Muscle of back (tissue), 11 donors: Measurements from ENCODE around the gene PROB1. TPM values are rescaled to one million over a fixed set of nuclear protein-coding genes. Genes with fewer than 3 reads are reported as not detected.
"Not testable (repeated sequence)": the region's sequence is repeated elsewhere in the genome, so short reads cannot be mapped to it uniquely, and the experiment has no call there.

Experiments used
- DNase-seq, 3 donors: peaks; one replicate each; pipeline versions ENCODE4 v3.0.0 to v3.0.0-alpha.2; 2013
- polyA plus RNA-seq, 10 donors: library from polyadenylated mRNA; unstranded; fragments of 120-200 nt; gene quantifications; one replicate each; pipeline ENCODE4 v1.2.1, GENCODE V29; 2013; ENCODE audit not compliant: insufficient read length in 10 of 10

The PROB1 gene
- polyA plus RNA-seq, 10 donors = 22.4 to 40.5 (median 29.5) TPM

DNA sequence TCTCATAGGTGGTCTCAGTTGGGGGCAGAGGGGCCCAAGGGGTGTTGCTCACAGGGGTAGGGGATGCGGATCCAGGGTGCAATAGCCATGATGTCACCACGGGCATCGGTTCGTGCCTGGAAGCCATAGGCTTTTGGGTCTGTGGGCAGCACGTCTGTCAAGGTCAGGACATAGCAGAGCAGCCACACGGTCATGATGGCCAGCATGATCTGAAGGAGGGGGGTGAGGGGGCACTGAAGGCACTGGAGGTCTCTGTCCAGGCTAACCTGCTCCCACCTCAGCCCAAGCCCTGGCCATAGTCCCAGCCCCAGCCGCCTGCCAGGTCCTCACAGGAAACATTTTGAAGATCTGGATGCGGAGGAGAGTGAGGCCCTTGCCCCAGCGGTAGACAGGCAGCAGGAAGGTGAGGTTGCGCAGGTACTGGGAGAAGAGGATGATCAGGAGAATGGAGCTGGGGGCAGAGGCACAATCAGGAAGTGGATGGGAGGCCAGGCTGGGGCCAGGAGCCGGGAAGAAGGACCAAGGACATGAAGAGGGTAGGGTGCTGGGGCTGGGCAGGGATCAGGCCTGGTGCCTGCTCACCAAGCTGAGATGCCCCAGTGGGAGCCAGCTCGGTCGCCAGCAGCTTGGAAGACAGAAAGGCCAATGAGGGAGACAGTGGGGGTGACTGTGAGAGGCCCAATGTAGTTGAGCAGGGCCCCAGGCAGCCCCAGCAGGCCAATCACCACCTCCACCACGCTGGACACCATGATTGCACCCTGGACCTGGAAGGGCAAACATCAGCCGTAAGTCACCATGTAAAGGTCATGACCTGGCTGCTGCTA is 15.1 kb downstream of the PROB1 start:
- DNase-seq = no peak

DNA sequence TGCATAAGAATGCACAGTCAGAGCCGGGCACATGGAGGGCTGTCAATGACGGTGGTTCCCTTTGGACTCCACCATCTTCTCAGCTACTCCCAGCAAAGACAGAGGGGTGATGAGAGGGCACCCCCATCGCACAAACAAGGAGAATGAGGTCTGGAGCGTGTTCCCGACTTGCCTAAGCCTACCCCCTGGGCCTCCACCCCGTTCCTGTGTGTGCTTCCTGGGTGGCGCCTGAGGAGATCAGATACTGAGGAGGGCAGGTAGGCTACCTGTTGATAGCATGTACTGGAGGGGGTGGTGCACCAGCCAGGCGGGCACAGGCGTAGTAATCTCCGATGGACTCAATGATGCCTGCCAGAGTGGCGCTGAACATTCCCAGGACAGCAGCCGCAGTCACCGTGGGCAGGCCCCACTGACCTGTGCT is 16.0 kb downstream of the PROB1 start:
- no peak for DNase-seq

DNA sequence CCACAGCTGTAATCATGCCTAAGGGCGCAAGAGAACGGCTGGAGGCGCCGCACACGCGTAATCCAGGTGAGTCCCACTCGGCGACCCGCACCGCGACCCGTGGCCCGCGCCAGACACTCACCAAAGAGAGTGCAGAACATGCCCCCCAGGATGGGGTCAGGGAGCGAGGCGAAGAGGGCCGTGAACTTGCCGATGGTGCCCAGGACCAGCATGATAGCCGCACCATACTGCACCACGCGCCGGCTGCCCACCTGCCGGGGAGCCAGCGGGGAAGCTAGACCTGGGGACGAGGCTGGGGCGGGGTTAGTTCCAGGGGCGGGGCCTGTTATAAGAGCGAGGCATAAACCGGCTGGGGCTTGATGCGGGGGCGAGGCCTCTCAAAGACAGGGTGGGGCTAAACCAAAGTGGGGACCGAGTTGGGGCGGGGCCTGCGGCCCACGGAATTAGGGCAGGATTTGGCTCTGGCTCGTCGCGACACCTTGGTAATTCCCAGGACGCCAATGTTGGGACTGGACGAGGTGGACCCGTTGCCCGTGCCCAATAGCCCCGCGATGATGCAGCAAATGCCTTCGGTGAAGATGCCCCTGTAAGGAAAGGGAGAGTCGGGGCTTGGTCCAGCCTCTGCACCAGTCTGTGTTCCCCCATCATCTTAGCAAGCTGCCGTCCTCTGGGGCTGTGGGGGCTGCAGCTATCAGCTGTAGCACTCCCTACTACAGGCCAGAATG is 16.6 kb downstream of the PROB1 start:
- DNase-seq = no peak

DNA sequence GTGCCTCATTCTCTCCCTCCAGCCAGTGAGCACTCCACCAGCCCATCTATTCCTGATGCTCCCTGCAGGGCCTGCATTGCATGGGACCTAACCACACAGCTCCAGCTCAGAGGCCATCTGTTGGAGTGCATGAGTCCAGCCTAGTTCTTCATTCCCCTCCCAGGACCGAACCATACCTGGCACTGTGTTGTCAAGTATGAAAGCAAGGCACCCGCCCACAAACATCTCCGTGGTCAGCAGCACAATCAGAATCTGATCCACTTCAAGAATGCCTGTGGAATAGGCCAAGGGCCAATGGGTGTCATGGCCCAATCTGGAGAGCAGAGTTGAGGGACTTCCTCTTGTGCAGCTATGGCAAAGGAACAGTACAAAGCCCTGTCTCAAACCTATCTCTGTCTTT is 17.7 kb downstream of the PROB1 start:
- no peak for DNase-seq

DNA sequence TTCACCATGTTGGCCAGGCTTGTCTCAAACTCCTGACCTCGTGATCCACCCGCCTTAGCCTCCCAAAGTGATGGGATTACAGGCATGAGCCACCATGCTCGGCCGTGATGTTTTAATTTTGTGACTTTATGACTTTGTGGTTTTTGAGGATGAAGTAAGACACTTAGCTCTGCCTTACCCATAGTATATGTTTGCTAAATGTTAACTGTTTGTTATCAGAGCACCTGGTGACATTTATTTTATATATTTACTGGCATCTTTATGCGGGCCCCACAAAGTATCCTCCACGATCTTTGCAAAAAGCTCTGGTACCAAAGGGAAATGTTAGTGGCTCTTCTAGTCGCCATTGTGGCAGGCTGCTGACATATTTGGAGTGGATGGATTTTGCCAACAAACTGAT is 18.5 kb downstream of the PROB1 start:
- no peak for DNase-seq

DNA sequence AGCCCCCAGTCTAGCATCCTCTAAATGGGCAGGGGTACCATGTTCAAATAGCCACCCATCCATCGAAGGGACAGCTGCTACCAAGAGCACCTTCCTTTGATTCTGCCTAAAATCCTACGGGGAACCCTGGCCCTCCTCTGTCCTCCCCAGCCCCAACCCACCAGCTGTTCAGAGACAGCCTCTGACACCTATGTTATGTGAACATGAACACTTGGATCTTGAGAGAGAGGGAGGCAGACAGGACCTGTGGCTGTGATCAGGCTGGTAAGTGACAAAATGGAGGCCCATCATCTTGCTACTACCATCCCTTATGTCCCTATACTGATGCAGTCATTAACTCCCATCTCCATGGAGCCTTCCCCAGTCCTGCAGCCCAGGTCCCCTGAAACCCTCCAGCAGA is 20.0 kb downstream of the PROB1 start:
- no peak for DNase-seq

DNA sequence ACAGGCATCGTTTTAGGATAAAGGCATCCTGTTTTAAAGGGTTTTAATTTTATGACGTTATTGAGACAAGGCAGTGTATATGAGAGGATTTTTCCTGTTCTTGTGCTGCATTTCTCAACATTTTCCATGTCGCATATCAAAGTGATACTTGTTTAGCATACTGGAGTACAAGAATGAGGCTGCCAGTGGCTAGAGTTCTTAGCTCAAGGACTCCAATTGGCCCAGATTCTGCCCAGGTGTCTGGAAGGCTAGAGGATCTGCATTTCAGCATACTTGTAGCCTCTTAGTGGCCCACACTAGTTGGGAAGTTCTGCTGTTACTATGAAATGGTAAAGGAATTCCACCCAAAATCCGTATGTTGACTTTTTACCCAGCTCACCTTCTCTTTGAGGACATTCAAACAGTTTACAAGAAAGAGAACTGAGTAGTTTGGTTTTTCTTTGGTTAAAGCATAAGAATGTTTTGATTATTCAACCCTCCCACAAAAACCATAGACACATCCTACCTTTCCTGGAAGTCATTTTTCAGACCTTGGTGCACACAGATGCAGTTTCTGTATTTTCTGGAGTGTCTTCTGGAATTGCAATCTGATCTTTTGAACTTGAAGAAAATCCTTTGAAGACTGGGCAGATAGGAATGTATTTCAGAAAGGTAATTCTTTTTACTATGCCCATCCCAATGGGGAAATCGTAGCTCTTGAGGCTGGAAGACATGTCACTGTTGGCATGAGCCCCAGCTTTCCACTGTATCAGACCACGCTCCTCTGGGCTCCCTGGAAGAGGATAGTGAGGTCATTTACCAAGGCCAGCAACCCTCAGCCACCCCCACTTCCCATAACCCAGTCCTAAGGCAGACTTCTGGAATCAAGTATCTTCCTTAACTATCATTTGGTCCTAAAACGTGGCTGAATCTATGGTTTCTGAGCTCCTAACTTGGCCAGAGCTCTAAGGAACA is 23.1 kb downstream of the PROB1 start:
- DNase-seq = no peak

DNA sequence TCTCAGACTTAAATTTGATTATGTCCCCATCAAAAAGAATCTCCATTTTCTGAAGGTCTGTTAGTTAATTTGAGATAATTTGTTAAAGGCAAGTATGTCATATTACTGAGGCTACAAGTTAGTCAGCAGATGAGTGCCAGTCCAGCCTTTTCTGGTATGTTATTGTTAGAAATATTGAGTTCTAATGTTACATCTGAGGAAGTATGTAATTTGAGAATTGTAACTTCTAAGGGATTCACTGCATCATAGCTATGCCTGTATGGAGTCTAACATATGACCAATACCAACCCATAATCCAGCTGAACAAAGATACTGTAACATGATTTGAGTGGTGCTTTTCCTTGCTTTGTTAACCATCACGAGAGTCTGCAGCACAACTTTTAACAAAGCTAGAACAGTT is 25.7 kb downstream of the PROB1 start:
- DNase-seq = no peak

DNA sequence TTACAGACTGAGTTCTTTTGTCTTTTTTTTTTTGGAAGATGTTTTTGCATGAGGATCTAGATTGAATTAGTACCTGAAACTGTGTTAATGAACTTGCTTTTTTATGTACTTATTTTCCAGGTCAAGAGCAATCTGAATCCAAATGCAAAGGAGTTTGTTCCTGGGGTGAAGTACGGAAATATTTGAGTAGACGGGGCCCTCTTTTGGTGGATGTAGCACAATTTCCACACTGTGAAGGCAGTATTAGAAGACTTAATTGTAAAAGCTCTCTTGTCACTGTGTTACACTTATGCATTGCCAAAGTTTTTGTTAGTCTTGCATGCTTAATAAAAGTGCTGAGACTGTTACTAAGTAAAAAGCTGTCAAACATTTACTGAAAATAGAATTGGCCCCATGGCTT is 26.3 kb downstream of the PROB1 start:
- DNase-seq = no peak

DNA sequence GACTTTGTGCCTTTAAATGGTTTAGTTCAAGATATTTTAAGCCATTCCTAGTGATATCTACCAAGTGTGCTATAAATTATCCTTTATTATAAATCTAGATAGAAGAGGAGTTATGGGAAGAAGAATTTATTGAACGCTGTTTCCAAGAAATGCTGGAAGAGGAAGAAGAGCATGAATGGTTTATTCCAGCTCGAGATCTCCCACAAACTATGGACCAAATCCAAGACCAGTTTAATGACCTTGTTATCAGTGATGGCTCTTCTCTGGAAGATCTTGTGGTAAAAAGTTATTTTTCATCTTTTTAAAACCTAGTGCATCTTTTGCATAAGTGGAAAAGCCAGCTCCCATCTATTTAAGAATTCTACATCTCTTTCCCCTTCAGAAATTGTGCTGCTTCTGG is 30.4 kb downstream of the PROB1 start:
- DNase-seq = no peak

DNA sequence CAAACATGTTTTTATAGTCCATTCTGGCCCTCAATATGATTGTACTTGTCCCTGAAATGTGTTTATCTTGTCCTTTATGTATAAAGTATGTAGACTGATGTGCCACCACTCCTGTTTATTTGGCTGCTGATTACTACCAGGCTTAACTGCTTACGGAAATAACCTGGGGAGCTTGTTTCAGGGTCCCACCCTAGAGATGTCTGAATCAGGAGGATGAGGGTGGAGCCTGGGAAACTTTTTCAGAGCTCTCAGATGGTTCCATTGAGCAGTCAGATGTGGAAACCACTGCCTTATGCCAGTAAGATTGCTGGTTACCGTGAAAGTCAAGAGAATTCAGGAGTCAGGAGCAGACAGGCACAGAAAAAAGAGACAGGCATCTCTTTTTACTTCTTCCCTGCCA is 31.0 kb downstream of the PROB1 start:
- no peak for DNase-seq

DNA sequence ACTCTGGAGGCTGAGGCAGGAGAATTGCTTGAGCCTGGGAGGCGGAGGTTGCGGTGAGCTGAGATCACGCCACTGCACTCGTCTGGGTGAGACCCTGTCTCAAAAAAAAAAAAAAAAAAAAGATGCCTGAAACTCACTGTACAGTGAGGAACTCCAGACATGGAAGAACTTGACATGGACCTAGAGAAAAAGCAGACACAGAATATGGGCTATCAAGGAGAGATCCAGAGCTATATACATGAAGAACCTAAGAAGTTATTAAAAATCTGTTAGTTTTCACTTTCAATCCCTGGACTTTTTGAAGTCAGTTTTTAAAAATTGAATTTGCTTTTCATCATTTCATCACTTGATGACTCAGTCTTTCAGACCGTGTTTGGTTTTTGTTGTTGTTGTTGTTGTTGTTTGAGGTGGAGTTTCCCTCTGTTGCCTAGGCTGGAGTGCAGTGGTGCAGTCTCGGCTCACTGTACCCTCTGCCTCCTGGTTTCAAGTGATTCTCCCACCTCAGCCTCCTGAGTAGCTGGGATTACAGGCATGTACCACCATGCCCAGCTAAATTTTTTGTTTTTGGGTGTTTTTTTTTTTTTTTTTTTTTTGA is 33.0 kb downstream of the PROB1 start:
- DNase-seq = no peak

DNA sequence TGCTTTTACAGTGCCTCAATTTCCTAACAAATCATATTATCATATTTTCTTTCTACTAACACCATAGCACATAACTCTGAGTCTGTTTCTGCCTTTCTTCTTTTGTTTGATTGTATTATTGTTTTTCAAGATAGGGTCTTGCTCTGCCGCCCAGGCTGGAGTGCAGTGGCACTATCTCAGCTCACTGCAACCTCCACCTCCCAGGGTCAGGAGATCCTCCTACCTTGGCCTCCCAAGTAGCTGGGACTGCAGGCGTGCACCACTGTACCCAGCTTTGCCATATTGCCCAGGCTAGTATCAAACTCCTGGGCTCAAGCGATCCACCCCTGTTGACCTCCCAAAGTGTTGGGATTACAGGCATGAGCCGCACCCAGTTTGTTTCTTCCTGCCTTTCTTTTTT is 34.5 kb downstream of the PROB1 start:
- no peak for DNase-seq

DNA sequence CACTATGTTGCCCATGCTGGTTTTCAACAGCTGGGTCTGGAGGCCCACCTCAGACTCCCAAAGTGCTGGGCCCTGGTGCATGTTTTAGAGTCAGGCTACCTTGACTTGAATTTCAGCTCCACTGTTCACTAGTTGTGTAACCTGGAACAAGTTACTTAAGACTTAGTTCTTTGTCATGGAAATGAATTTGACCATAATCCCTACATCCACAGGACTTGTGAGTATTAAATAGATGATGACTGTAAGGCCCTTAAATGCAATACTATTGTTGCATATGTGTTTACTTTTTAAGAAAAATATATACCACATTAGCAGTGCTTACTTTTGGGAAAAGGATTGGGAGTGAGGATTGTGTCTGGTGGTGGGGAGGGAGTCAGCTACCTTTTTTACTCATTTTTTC is 36.8 kb downstream of the PROB1 start:
- DNase-seq = no peak

DNA sequence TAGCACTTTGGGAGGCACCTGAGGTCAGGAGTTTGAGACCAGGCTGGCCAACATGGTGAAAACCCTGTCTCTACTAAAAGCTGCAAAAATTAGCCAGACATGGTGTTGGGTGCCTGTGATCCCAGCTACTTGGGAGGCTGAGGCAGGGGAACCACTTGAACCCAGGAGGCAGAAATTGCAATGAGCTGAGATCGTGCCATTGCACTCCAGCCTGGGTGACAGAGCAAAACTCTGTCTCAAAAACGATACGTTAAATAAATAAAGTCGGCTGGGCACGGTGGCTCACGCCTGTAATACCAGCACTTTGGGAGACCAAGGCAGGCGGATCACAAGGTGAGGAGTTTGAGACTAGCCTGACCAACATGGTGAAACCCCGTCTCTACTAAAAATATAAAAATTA is 39.0 kb downstream of the PROB1 start:
- DNase-seq = not testable (repeated sequence)

DNA sequence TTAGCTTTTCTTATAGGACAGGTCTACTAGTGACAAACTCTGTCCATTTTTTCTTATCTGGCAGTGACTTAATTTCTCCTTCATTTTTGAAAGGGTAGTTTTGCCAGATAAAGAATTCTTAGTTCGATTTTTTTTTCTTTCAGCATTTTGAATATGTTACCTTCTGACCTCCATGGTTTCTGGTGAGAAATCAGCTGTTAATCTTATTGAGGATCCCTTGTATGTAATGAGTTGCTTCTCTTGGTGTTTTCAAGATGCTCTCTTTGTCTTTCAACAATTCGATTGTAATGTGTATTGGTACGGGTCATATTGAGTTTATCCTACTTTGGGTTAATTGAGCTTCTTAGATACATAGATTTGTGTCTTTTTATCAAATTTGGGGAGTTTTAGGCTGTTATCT is 40.7 kb downstream of the PROB1 start:
- DNase-seq = no peak

DNA sequence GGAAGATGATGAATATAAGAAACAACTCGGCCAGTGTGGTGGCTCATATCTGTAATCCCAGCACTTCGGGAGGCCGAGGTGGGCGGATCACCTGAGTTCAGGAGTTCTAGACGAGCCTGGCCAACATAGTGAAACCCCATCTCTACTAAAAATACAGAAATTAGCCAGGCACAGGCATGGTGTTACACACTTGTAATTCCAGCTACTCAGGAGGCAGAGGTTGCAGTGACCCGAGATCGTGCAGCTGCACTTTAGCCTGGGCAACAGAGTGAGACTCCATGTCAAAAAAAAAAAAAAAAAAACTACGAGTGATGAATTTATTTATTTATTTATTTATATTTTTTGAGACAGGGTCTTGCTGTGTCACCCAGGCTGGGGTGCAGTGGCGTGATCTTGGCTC is 47.0 kb downstream of the PROB1 start:
- DNase-seq = not testable (repeated sequence)

DNA sequence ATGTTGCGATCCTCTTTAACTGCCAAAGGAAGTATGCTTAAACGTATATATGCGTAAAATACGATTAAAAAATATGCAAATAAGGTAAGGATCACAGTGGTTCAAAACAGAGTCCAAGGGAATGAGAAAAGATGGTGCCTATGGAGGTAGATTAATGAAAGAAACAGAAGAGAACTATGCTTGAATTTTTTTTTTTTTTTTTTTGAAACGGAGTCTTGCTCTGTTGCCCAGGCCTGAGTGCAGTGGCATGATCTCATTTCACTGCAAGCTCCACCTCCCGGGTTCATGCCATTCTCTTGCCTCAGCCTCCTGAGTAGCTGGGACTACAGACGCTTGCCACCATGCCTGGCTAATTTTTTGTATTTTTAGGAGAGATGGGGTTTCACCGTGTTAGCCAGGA is 49.5 kb downstream of the PROB1 start:
- DNase-seq = not testable (repeated sequence)

DNA sequence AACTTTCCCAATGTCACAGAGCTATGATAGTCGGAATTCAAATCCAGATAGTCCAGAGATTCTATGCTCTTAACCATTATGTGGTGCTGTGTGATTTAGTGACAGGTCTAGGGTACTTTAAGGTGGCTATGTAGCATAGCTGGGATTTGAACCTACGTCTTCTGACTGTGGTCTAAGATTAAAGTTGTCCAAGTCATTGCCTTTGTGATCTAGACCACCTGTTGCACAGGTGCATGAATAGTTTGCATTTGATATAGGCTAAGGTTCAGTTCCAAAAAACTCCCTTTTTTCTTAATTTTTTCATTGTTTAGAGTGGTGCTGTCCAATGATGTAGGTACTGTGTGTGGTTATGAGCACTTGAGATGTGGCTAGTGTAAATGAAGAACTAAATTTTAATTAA is 50.7 kb downstream of the PROB1 start:
- DNase-seq = no peak

DNA sequence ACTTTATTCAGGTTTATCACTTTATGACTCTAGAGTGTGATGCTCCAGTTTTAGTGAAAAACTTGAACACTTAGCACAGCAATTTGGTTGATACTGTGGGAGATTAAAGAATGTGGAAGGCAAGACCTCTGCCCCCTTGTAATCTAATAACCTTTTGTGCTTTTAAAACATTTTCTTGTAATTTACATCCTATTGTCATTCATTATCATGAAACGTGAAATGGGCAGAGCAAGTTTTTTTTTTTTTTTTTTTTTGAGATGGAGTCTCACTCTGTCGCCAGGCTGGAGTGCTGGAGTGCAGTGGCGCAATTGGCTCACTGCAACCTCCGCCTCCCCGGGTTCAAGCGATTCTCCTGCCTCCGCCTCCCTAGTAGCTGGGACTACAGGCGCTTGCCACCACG is 51.4 kb downstream of the PROB1 start:
- DNase-seq = no peak

DNA sequence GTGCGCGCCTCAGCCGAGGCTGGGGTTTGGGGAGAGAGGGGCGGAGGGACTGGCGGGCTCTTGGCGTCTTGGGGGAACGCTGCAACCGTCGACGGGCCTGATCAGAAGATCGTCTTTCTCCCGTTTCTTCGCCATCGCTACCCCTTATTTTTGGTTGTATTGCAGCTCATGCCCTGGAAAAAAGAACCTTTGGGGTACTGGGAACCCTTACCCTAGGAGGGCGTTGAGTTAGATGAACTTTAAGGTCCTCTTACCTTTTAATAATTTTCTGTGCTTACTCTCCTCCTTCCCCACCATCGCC is 52.5 kb downstream of the PROB1 start:
- DNase-seq = no peak
